Psoas muscle (tissue), 8 donors: Measurements from ENCODE around the gene COLEC11. TPM values are rescaled to one million over a fixed set of nuclear protein-coding genes. Genes with fewer than 3 reads are reported as not detected.

Source experiments
- ATAC-seq, 4 donors: fragments of 200-7000 bp; cut with Tn5 transposase; one replicate each; pipeline ENCODE4 v1.9.1; 2020; ENCODE audit warnings: moderate library complexity in 3 of 4, mild to moderate bottlenecking in 2 of 4
- DNase-seq, 2 donors: peaks; one replicate each; pipeline ENCODE4 v3.0.0-alpha.2; 2020
- H3K27ac ChIP-seq: fragments of 200-600 bp; one replicate; pipeline ENCODE4 v1.8.0; 2022
- H3K27me3 ChIP-seq, 3 donors: fragments of 200-600 bp in 1 of 3; one replicate each; pipeline versions ENCODE4 v1.6.1 to v1.8.0; 2013 to 2022; ENCODE audit warnings: low read length in 2 of 3, mild to moderate bottlenecking in 2 of 3, moderate library complexity in 1 of 3; ENCODE audit not compliant: insufficient read depth in 3 of 3
- H3K36me3 ChIP-seq, 2 donors: fragments of 200-600 bp in 1 of 2; one replicate each; pipeline versions ENCODE4 v1.6.1 to v1.8.0; 2013 to 2022; ENCODE audit warnings: low read depth in 1 of 2, mild to moderate bottlenecking in 1 of 2, moderate library complexity in 1 of 2; ENCODE audit not compliant: insufficient read depth in 1 of 2
- H3K4me1 ChIP-seq: fragments of 200-600 bp; one replicate; pipeline ENCODE4 v1.8.0; 2022
- H3K4me3 ChIP-seq: fragments of 200-600 bp; one replicate; pipeline ENCODE4 v1.8.0; 2022; ENCODE audit warnings: mild to moderate bottlenecking
- H3K9me3 ChIP-seq: fragments of 200-600 bp; one replicate; pipeline ENCODE4 v1.8.0; 2022
- WGBS, 3 donors: extraction: QIAGEN DNeasy Blood & Tissue Kit; methylation state at CpG; one replicate each; pipeline versions ENCODE4 v1.1.6 to v1.1.7; 2013; 5-methylcytosine and 5-hydroxymethylcytosine counted together
- intact Hi-C, 2 donors: fragments of 100-400 bp; cut with DNase I; formaldehyde crosslinking; loops; one replicate each; pipeline versions ENCODE4 v1.11.0 to v1.14.2; 2022
- polyA plus RNA-seq, 3 donors: library from polyadenylated mRNA; stranded (reverse); fragments of 200-250 nt; gene quantifications; one replicate each; pipeline ENCODE4 v1.2.3, GENCODE V29; 2013
- total RNA-seq, 4 donors: library from RNA; stranded (reverse); fragmentation: NEBNext Ultra II Directional in 2 of 4; extraction: Animal tissue kit (Norgen Biotek cat#: 25700) in 2 of 4; gene quantifications; one replicate each; pipeline versions ENCODE4 v1.2.1 to v1.2.4, GENCODE V29; 2021 to 2023
- TF ChIP-seq, protein P1 (sequence below): fragments of 200-600 bp; IDR thresholded peaks from one replicate; pipeline ENCODE4 v1.8.0; 2022; ENCODE audit warnings: antibody characterized with exemption
- donor health status: healthy with polysubstance abuse.
- donor health status: DM: no; HTN: no; CAD: no; lungs with moderate emphysema.
- donor health status: Bipolar disorder and iron deficiency.
- donor health status: healthy.
- donor health status: DM: yes; HTN: yes; CAD: no.
- donor health status: DM: no; HTN: no; CAD: no.
- donor health status: DM: no; HTN: no; CAD: no.
- donor health status: DM: yes; HTN: yes; CAD: no.

The COLEC11 gene
- total and polyA plus RNA-seq, 7 donors, result 0.22 to 1.0 (median 0.38) TPM; not detected in 1

DNA sequence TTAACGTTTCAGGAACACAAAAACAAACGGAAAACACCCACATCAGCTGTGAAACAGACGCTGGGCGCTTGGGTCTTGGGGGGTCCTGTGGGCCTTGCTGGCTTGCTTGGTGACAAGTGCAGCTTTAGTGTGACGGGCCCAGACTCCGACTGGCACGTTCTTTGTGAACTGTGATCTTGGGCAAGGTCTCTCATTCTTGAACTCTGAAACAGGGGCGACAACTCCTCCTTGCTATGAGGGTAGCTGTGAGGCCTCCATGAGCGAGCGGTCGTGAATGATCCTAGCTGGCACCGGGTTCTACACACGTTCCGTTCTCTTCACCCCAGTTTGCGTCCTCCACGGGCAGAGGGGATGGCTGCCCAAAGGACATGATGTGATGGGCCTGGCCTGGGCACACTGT lies 8.7 kb upstream of the COLEC11 start:
- peak overlapping the region; percentile 64 for H3K27ac ChIP-seq
- no peak overlapping the region for H3K4me3 ChIP-seq

DNA sequence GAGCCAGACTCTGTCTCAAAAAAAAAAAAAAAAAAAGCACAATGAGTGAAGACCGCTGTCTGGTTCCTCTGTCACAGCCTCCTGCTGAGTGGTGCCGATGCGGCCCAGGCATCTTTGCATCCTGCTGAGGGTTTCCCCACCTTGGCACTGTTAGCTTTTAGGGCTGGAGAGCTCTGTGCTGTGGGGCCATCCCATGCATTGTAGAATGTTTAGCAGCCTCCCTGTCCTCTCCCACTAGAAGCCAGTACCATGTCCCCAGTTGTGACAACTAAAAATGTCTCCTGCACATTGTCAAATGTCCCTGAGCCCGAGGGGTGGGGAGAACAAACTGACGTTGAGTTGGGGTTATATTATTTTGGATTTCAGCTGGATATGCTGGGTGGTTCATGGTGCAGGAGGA lies 7.9 kb upstream of the COLEC11 start:
- intact Hi-C loops, result no loop called here
- ATAC-seq, result no peak
- Histone ChIP-seq H3K36me3 (peaks cover 0 to 25% of the 10 kb centered on the region in 2 donors), H3K27ac (no peak overlapping the region), H3K27me3 (no peaks in the 10 kb centered on the region), H3K4me1 (peaks cover 3% of the 10 kb centered on the region), H3K4me3 (no peak overlapping the region), H3K9me3 (no peaks in the 10 kb centered on the region)
- DNase-seq, result no peak
- 81 to 89% (median 84%) methylated on average over 5 of the region's 5 CpGs for WGBS, 3 donors
- TF ChIP-seq, protein P1, sequence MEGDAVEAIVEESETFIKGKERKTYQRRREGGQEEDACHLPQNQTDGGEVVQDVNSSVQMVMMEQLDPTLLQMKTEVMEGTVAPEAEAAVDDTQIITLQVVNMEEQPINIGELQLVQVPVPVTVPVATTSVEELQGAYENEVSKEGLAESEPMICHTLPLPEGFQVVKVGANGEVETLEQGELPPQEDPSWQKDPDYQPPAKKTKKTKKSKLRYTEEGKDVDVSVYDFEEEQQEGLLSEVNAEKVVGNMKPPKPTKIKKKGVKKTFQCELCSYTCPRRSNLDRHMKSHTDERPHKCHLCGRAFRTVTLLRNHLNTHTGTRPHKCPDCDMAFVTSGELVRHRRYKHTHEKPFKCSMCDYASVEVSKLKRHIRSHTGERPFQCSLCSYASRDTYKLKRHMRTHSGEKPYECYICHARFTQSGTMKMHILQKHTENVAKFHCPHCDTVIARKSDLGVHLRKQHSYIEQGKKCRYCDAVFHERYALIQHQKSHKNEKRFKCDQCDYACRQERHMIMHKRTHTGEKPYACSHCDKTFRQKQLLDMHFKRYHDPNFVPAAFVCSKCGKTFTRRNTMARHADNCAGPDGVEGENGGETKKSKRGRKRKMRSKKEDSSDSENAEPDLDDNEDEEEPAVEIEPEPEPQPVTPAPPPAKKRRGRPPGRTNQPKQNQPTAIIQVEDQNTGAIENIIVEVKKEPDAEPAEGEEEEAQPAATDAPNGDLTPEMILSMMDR, result no peak

More for the DNA sequence above, 8.7 kb upstream of the COLEC11 start:
- 83 to 86% (median 84%) methylated on average over 16 of the region's 16 CpGs for WGBS, 3 donors
- Histone ChIP-seq H3K4me1 (peaks cover 3% of the 10 kb centered on the region), H3K27me3 (no peaks in the 10 kb centered on the region), H3K36me3 (peaks cover 3 to 33% of the 10 kb centered on the region in 2 donors), H3K9me3 (no peaks in the 10 kb centered on the region)
- intact Hi-C loops, result no loop called here
- DNase-seq (no peak), ATAC-seq (no peak)
- TF ChIP-seq, protein P1, result no peak

DNA sequence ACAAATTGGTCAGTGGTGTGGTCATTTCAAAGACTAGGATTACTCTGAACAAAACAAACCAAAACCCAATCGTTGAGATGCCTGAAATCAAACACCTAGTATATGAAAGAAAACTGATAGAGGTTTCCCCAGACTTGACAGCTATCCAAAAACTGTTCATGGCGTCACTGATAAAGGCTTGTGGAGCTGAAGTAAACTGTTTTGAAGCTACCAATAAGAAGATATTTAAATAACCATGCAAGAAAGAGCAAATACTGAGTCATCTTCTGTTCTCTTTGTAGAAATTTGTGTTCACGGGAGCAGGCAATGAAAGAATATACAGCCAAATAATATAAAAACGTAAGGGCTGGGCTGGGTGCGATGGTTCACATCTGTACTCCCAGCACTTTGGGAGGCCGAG lies 7.5 kb upstream of the COLEC11 start:
- WGBS, 3 donors, result 88 to 90% (median 88%) methylated on average over 6 of the region's 6 CpGs
- Histone ChIP-seq H3K27me3 (no peaks in the 10 kb centered on the region), H3K36me3 (peaks cover 0 to 21% of the 10 kb centered on the region in 2 donors), H3K9me3 (no peaks in the 10 kb centered on the region), H3K4me3 (no peak overlapping the region), H3K4me1 (peaks cover 3% of the 10 kb centered on the region), H3K27ac (no peak overlapping the region)
- ATAC-seq, result no peak
- intact Hi-C loops, result no loop called here
- no peak for DNase-seq
- TF ChIP-seq, protein P1, result no peak

DNA sequence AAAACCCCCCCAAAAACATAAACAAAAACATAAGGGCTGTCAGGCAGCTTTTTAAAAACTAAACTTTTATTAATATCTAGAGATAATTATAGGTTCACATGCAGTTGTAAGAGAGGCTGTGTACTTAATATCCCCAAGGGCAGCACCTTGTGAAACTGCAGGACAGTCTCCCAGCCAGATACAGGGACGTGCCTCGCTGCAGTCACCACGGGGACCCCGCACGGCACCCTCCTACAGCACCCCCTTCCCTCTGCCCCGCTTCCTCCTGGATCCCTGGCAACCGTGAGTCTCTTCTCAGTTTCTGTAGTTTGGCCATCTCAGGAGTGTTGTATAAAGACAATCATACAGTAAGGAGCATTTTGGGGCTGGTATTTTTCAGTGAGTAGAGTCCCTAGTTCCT lies 6.8 kb upstream of the COLEC11 start:
- WGBS, 3 donors, result 85 to 92% (median 87%) methylated on average over 7 of the region's 7 CpGs
- no peak overlapping the region for H3K4me3 ChIP-seq
- peaks cover 0 to 16% of the 10 kb centered on the region in 2 donors for H3K36me3 ChIP-seq
- TF ChIP-seq, protein P1, result no peak
- peaks cover 3% of the 10 kb centered on the region for H3K4me1 ChIP-seq
- DNase-seq (no peak), ATAC-seq (no peak)
- no peaks in the 10 kb centered on the region for H3K27me3 ChIP-seq
- intact Hi-C loops, result no loop called here
- H3K9me3 ChIP-seq, result no peaks in the 10 kb centered on the region
- H3K27ac ChIP-seq, result no peak overlapping the region

DNA sequence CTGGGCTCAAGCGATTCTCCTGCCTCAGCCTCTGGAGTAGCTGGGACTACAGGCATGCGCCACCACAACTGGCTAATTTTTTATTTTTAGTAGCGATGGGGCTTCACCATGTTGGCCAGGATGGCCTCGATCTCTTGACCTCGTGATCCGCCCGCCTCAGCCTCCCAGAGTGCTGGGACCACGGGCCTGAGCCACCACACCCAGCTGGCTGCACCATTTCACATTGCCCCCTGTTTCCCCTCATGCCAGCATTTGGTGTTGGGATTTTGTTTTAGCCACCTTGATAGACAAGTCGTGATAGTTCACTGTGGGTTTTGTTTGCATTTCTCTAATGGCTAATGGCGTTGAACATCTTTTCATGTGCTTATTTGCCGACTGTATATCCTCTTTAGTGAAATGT lies 5.8 kb upstream of the COLEC11 start:
- Histone ChIP-seq H3K4me3 (no peak overlapping the region), H3K9me3 (no peaks in the 10 kb centered on the region), H3K27me3 (no peaks in the 10 kb centered on the region), H3K36me3 (peaks cover 0 to 6% of the 10 kb centered on the region in 2 donors), H3K4me1 (peaks cover 3% of the 10 kb centered on the region), H3K27ac (no peak overlapping the region)
- DNase-seq (no peak), ATAC-seq (no peak)
- intact Hi-C loops, result no loop called here
- TF ChIP-seq, protein P1, result no peak
- 89 to 93% (median 92%) methylated on average over 11 of the region's 11 CpGs for whole genome bisulfite sequencing, 3 donors
